H54 (cell line): ENCODE measurements around the gene PRELID2.
A peak's percentile ranks its signal among the peaks of the same experiment; 100 is the strongest.

ENCODE experiments used
- DNase-seq: peaks from one replicate; pipeline ENCODE4 v3.0.0; 2011; ENCODE audit warnings: low spot score, mixed read lengths; ENCODE audit not compliant: insufficient read length
- FAIRE-seq: peaks from 3 replicates; lab custom pipeline; 2011; peaks lifted over from hg19 to GRCh38; lab: Jason Lieb, UNC
- POLR2A ChIP-seq: IDR thresholded peaks from 2 replicates; pipeline ENCODE4 v1.6.1; 2011; ENCODE audit warnings: low read depth, mild to moderate bottlenecking, low read length

PRELID2 gene

GRCh38 chr5:145793574-145793973 is 41.6 kb downstream of the PRELID2 start:
- FAIRE-seq, result no peak
- no peak for TF ChIP-seq POLR2A

DNA sequence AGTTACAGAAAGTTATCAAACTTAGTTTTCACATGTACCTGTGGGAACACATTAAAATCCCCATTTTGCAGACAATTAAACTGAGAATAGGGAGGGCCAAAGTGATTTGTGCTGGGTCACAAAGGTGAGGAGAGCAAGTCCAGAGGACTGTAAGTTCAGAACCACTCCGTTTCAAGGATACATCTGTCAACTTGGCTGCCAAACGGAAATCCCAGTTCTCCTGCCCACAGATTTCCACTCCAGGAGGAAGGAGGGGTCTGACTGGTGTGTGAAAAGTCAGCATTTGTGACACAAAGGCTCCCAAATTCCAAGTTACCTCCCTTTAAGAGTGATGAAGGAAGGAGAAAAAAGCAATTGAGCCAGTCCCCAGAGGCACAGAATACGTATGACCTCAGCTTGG is 42.3 kb downstream of the PRELID2 start:
- TF ChIP-seq POLR2A, result no peak
- DNase-seq, result no peak
- no peak for FAIRE-seq

More at GRCh38 chr5:145793574-145793973, 41.6 kb downstream of the PRELID2 start:
- DNase-seq, result no peak

- TF ChIP-seq POLR2A, result no peak
- DNase-seq (no peak), FAIRE-seq (no peak)
These were observed 43.3 kb downstream of the PRELID2 start for GRCh38 chr5:145791866-145792265.

- no peak for DNase-seq
- FAIRE-seq, result no peak
- no peak for TF ChIP-seq POLR2A
These were observed 47.1 kb downstream of the PRELID2 start for GRCh38 chr5:145787996-145788395.

DNA sequence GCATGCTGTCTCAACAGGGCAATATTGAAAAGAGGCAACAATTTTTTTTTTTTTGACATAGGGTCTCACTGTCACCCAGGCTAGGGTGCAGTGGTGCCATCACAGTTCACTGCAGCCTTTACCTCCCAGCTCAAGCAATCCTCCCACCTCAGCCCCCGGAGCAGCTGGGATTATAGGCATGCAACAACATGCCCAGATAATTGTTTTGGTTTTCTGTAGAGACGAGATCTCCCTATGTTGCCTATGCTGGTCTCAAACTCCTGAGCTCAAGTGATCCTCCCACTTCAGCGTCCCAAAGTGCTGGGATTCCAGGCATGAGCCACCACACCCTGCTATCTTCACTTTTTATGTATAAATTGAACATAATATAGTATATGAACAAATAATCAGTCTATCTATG is 47.6 kb downstream of the PRELID2 start:
- FAIRE-seq (no peak), DNase-seq (no peak)
- no peak for TF ChIP-seq POLR2A

GRCh38 chr5:145787001-145787400 is 48.1 kb downstream of the PRELID2 start:
- DNase-seq (no peak), FAIRE-seq (no peak)
- no peak for TF ChIP-seq POLR2A

DNA sequence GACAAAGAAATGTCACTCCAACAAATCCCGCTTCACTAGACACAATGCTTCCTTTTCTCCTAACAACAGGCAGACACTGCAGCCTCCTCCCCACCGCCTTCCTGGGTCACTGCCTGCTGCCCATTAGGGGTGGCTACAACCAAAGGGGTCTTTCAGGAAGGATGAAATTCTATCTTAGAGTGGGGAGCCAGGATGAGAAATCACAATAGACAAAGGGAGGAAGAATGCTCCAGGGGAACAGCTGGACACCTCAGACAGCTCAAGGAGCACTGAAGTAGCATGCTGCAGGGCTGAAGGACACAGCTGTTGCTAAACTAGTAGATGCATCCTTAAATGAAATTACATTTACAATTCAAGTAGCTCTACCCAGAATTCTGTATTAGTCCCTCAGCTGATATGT is 54.2 kb downstream of the PRELID2 start:
- TF ChIP-seq POLR2A, result no peak
- no peak for DNase-seq
- FAIRE-seq, result no peak

- FAIRE-seq (no peak), DNase-seq (no peak)
- TF ChIP-seq POLR2A, result no peak
These were observed 56.8 kb downstream of the PRELID2 start for GRCh38 chr5:145778144-145778900.

- FAIRE-seq (no peak), DNase-seq (no peak)
- no peak for TF ChIP-seq POLR2A
These were observed 57.6 kb downstream of the PRELID2 start for GRCh38 chr5:145777445-145778063.

DNA sequence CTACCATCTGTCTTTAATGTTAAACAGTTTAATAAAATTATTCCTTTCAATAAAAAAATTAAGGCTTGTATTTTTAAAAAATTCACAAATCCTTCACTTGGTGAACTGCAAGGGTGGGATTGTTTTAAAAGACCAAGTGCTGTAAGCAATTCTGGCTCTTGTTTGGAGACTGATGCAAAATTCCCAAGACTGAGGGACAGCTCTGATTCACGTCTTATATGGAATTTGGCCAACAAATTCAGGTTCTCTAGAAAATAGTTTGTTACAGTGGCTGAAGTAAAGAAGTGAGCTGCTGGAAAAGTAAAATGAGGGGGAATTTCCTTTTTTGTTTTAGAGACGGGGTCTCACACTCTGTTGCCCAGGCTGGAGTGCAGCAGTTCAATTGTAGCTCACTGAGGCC is 58.3 kb downstream of the PRELID2 start:
- TF ChIP-seq POLR2A, result no peak
- DNase-seq (no peak), FAIRE-seq (no peak)

DNA sequence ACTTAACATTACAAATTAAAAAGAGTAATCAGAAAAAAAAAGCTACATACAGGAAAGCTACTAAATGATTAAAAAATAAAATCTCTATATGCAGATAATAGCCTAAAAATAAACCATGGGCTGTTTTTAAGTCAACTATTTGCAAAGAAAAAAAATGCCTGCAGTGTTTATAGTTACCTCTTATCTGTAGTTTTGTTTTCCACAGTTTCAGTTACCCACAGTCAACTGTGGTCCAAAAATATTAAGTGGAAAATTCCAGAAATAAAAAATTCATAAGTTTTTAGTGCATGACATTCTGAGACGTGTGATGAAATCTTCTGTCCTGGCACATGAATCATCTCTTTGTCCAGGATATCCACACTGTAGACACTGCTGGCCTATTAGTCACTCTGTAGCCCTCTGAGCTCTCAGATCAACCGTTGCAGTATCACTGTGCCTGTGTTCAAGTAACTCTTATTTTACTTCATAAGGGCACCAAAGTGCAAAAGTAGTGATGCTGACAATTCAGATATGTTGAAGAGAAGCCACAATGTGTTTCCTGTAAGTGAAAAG is 59.2 kb downstream of the PRELID2 start:
- peak; percentile 72 for FAIRE-seq
- no peak for TF ChIP-seq POLR2A
- peak; percentile 58 for DNase-seq

DNA sequence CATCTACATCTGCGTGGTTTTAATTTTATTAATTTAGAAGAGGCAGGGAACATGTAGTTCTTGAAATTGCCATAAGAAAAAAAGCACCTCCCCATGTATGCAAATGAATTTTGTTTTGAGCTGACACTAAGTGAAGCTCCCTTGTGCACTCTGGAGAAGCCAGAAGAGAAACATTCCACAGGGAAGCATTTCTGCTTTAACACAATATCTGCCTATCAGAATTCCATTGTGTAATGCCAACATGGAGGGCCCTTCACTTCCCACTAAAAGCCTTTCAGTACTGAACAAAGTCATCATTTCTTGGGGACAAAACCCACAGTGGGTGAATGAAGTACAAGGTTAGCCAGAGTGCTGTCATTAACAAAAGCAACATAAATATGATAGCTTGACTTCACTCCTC is 59.7 kb downstream of the PRELID2 start:
- no peak for FAIRE-seq
- DNase-seq, result no peak
- no peak for TF ChIP-seq POLR2A

DNA sequence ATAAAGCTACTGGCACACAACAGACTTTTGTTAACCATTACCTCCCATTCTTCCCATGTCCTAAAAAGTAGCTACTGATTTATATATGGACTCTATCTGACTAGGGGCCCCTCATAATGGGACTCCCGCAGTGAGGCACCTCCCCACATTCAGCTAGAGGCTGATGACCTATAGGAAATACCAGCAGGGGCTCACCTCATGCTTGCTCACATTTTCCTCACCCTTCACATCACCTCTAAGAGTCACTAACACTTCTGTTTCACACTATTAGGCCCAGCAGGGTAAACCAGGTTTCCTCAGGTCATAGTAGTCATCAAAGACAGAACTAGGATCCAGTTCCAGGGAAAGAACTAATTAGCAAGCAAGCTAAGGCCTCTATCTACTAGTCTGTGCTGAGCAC is 60.7 kb downstream of the PRELID2 start:
- no peak for DNase-seq
- TF ChIP-seq POLR2A, result no peak
- no peak for FAIRE-seq

- no peak for TF ChIP-seq POLR2A
- DNase-seq (no peak), FAIRE-seq (no peak)
These were observed 62.7 kb downstream of the PRELID2 start for GRCh38 chr5:145772466-145772865.
